Measurements from ENCODE around the gene EXOC6. TPM values are rescaled to one million over a fixed set of nuclear protein-coding genes. Genes with fewer than 3 reads are reported as not detected.

EXOC6 gene
- total and polyA plus RNA-seq, 11 donors: 5.8 to 12.3 (median 9.9) TPM

- no peak for DNase-seq
- Histone ChIP-seq H3K36me3 (no peaks in the 10 kb centered on the region), H3K27me3 (peaks cover 0 to 15% (median 9%) of the 10 kb centered on the region in 9 donors), H3K4me3 (no peak overlapping the region), H3K4me1 (peaks cover 0 to 2% (median 0%) of the 10 kb centered on the region in 12 donors), H3K9me3 (no peaks in the 10 kb centered on the region), H3K27ac (no peak overlapping the region)
- intact Hi-C loops (cut with DNase I): loop anchor here in 4 of 10 donors (10.0 kb wide), 2 partner anchors 199 to 269 kb away; no protein-coding TSS in a partner anchor
- TF ChIP-seq CTCF (IDR thresholded peaks at IDR 0.05) (no peak), POLR2A (IDR thresholded peaks at IDR 0.05) (no peak)
- ATAC-seq: no peak
- 71 to 80% (median 75%) methylated on average over 4 of the region's 4 CpGs for WGBS, 4 donors
Observed at GRCh38 chr10:93085272-93085859, 237.0 kb downstream of the EXOC6 start.

- DNase-seq: no peak
- Histone ChIP-seq H3K36me3 (no peaks in the 10 kb centered on the region), H3K4me1 (no peaks in the 10 kb centered on the region), H3K27ac (no peak overlapping the region), H3K4me3 (no peak overlapping the region), H3K27me3 (peaks cover 0 to 5% (median under 1%) of the 10 kb centered on the region in 9 donors), H3K9me3 (no peaks in the 10 kb centered on the region)
- intact Hi-C loops (cut with DNase I): loop anchor here in 4 of 10 donors (10.0 kb wide), 2 partner anchors 199 to 269 kb away; no protein-coding TSS in a partner anchor
- ATAC-seq: no peak
- TF ChIP-seq POLR2A (IDR thresholded peaks at IDR 0.05): no peak
- no peak for TF ChIP-seq CTCF (IDR thresholded peaks at IDR 0.05)
- 90 to 91% (median 90%) methylated on average over 6 of the region's 6 CpGs for WGBS, 4 donors
Observed at GRCh38 chr10:93086289-93086688, 238.0 kb downstream of the EXOC6 start.

- no peaks in the 10 kb centered on the region for H3K36me3 ChIP-seq
- TF ChIP-seq CTCF (IDR thresholded peaks at IDR 0.05) (no peak), POLR2A (IDR thresholded peaks at IDR 0.05) (no peak)
- no peak for DNase-seq
- peaks cover 0 to 5% (median 0%) of the 10 kb centered on the region in 9 donors for H3K27me3 ChIP-seq
- H3K4me1 ChIP-seq: no peaks in the 10 kb centered on the region
- WGBS, 4 donors: 66 to 82% (median 72%) methylated on average over 3 of the region's 3 CpGs
- ATAC-seq: no peak
- H3K27ac ChIP-seq: no peak overlapping the region
- H3K4me3 ChIP-seq: no peak overlapping the region
- intact Hi-C loops (cut with DNase I): loop anchor here in 4 of 10 donors (10.0 kb wide), 2 partner anchors 197 to 267 kb away; no protein-coding TSS in a partner anchor
- no peaks in the 10 kb centered on the region for H3K9me3 ChIP-seq
Observed at GRCh38 chr10:93087846-93088245, 239.5 kb downstream of the EXOC6 start.

- TF ChIP-seq POLR2A (IDR thresholded peaks at IDR 0.05) (no peak), CTCF (IDR thresholded peaks at IDR 0.05) (no peak)
- DNase-seq (no peak), ATAC-seq (no peak)
- intact Hi-C loops (cut with DNase I): loop anchor here in 4 of 10 donors (10.0 kb wide), 2 partner anchors 196 to 266 kb away; no protein-coding TSS in a partner anchor
- no peaks in the 10 kb centered on the region for H3K36me3 ChIP-seq
- H3K4me3 ChIP-seq: no peak overlapping the region
- no peaks in the 10 kb centered on the region for H3K9me3 ChIP-seq
- no peak overlapping the region for H3K27ac ChIP-seq
- WGBS, 4 donors: 63 to 79% (median 68%) methylated on average over 4 of the region's 4 CpGs
- peaks cover 0 to 5% (median 0%) of the 10 kb centered on the region in 9 donors for H3K27me3 ChIP-seq
- no peaks in the 10 kb centered on the region for H3K4me1 ChIP-seq
Observed at GRCh38 chr10:93088466-93088865, 240.1 kb downstream of the EXOC6 start.

Measured in heart left ventricle (tissue), 16 donors.